GM23338 (cell line): ENCODE results near the gene NRIP1.

ENCODE experiments used
- ETS1 ChIP-seq: IDR thresholded peaks from 2 replicates; pipeline ENCODE4 v1.6.1; 2016; ENCODE audit warnings: antibody characterized with exemption
- JUNB ChIP-seq: IDR thresholded peaks from one replicate; pipeline ENCODE4 v1.6.1; 2016; ENCODE audit warnings: antibody characterized with exemption; ENCODE audit not compliant: unreplicated experiment
- TF ChIP-seq, protein P1 (sequence below), 2 experiments: fragments of 200-600 bp in 1 of 2; sonication (generic) in 1 of 2; conservative IDR thresholded peaks; 2 replicates each; pipeline versions ENCODE4 v1.5.1 to v1.6.1; 2016 to 2017; ENCODE audit warnings: antibody characterized with exemption in 2 of 2, low read depth in 2 of 2, mild to moderate bottlenecking in 2 of 2, moderate library complexity in 1 of 2

GRCh38 chr21:15037900-15038293, 26.9 kb downstream of the NRIP1 start:
- no peak for TF ChIP-seq JUNB
- TF ChIP-seq, protein P1, sequence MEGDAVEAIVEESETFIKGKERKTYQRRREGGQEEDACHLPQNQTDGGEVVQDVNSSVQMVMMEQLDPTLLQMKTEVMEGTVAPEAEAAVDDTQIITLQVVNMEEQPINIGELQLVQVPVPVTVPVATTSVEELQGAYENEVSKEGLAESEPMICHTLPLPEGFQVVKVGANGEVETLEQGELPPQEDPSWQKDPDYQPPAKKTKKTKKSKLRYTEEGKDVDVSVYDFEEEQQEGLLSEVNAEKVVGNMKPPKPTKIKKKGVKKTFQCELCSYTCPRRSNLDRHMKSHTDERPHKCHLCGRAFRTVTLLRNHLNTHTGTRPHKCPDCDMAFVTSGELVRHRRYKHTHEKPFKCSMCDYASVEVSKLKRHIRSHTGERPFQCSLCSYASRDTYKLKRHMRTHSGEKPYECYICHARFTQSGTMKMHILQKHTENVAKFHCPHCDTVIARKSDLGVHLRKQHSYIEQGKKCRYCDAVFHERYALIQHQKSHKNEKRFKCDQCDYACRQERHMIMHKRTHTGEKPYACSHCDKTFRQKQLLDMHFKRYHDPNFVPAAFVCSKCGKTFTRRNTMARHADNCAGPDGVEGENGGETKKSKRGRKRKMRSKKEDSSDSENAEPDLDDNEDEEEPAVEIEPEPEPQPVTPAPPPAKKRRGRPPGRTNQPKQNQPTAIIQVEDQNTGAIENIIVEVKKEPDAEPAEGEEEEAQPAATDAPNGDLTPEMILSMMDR (conservative IDR thresholded peaks at IDR 0.05; ENCODE audit: low read depth in 2 of 2), result no peak
- no peak for TF ChIP-seq ETS1
